ENCODE data around the gene ZNF761.

DNA sequence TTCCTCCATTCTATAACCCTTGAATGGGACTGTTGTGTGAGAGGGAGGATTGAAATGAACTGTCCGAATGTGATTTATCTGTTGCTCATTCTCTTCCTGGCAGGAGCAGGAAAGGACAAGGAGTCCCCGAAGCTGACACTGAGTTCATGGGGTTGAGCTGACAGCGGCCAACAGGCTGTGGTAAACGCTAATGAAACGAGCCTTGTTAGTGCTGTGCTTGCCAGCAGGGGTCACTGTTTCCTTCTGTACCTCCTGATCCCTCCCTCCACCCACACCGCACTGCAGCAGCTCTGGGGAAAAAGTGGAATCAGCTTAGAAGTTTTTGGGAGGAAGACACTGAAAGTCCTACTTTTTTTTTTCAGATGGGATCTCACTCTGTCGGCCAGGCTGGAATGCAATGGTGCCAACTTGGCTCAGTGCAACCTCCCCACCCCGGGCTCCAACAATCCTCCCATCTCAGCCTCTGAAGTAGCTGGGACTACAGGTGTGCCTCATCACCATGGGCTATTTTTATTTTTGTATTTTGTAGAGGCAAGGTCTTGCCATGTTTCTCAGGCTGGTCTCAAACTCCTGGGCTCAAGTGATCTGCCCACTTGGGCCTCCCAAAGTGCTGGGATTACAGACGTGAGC is 6.7 kb upstream of the ZNF761 start:
- no peak for TF ChIP-seq GATA2 (IDR thresholded peaks at IDR 0.05; ENCODE audit: low read depth, low read length)
- no peak for TF ChIP-seq GATA3 (IDR thresholded peaks at IDR 0.05; ENCODE audit: low read depth, low read length)

Measured in SH-SY5Y (cell line).